ENCODE results near the gene GLRA3. TPM values are rescaled to one million over a fixed set of nuclear protein-coding genes. Genes with fewer than 3 reads are reported as not detected.

The GLRA3 gene
- total and polyA plus RNA-seq, 2 of the 8 experiments (the other 6 are each of a cell fraction or from before 2014, with no cell fraction given), result 0.02 TPM; not detected in 1

GRCh38 chr4:174775366-174775765, 53.7 kb downstream of the GLRA3 start:
- H3K56ac ChIP-seq (replicated peaks; ENCODE audit: insufficient read length, low read depth, low read length), result no peak overlapping the region
- no peak overlapping the region for H4K91ac ChIP-seq (replicated peaks; ENCODE audit: insufficient read length, low read length)
- no peak overlapping the region for H2BK15ac ChIP-seq (ENCODE audit: low read length)
- no peak overlapping the region for H2BK120ac ChIP-seq (replicated peaks; ENCODE audit: low read depth, low read length)
- ChIA-PET CTCF (ENCODE audit: partially characterized antibody) (interaction anchor here (0.7 kb wide), 1 partner anchor 104 kb away, joined by 3 read pairs; no protein-coding TSS in a partner anchor), POLR2A (ENCODE audit: partially characterized antibody) (interaction anchor here (1.0 kb wide), 1 partner anchor 8 kb away, joined by 3 read pairs; no protein-coding TSS in a partner anchor)
- no peaks in the 10 kb centered on the region for H3K9me3 ChIP-seq (ENCODE audit: insufficient read depth in 2 of 2, low read depth in 1 of 2, low read length in 1 of 2)
- no peak overlapping the region for H3K14ac ChIP-seq (ENCODE audit: insufficient read length)
- no peak overlapping the region for H4K8ac ChIP-seq (ENCODE audit: extremely low read depth, insufficient read depth, low read length)
- no peak overlapping the region for H3K23ac ChIP-seq (ENCODE audit: insufficient read length)
- no peaks in the 10 kb centered on the region for H3K23me2 ChIP-seq (ENCODE audit: low read depth, low read length)
- no peaks in the 10 kb centered on the region for H3K79me2 ChIP-seq (ENCODE audit: control insufficient read depth in 1 of 2, insufficient read depth in 2 of 2, low read length in 2 of 2)
- DNase-seq (ENCODE audit: low read depth in 1 of 2, low spot score in 2 of 2), result no peak
- no peak overlapping the region for H3K4me2 ChIP-seq (ENCODE audit: insufficient read depth in 1 of 2, low read depth in 2 of 2, low read length in 2 of 2)
- no peak overlapping the region for H3K18ac ChIP-seq (ENCODE audit: extremely low read depth, low read length)
- H3K27me3 ChIP-seq (replicated peaks in 1 of 4; ENCODE audit: control insufficient read depth in 3 of 4, extremely low read depth in 1 of 4, insufficient read depth in 3 of 4, low read length in 3 of 4), result no peaks in the 10 kb centered on the region
- H3K79me1 ChIP-seq (ENCODE audit: low read depth, low read length), result no peaks in the 10 kb centered on the region
- H3K9ac ChIP-seq (replicated peaks in 1 of 4; ENCODE audit: extremely low read depth in 1 of 4, low read depth in 3 of 4, low read length in 3 of 4), result no peak overlapping the region
- no peaks in the 10 kb centered on the region for H4K20me1 ChIP-seq (replicated peaks in 1 of 2; ENCODE audit: control insufficient read depth in 1 of 2, insufficient read depth in 2 of 2, low read length in 2 of 2)
- no peak overlapping the region for H2AK5ac ChIP-seq (ENCODE audit: low read depth, low read length)
- no peak for FAIRE-seq
- no peak overlapping the region for H3K4me3 ChIP-seq (ENCODE audit: extremely low read depth in 1 of 4, insufficient read depth in 2 of 4, low read depth in 3 of 4, low read length in 4 of 4)
- no peak overlapping the region for H2BK20ac ChIP-seq (ENCODE audit: low read length)
- H4K5ac ChIP-seq (ENCODE audit: insufficient read length, low read depth, low read length), result no peak overlapping the region
- no peak overlapping the region for H2BK12ac ChIP-seq (ENCODE audit: low read depth, low read length)
- no peak overlapping the region for H2BK5ac ChIP-seq (ENCODE audit: low read depth, low read length)
- no peaks in the 10 kb centered on the region for H3K36me3 ChIP-seq (ENCODE audit: control insufficient read depth in 2 of 4, insufficient read depth in 4 of 4, low read length in 3 of 4)
- H3K27ac ChIP-seq (ENCODE audit: low read depth, low read length), result no peak overlapping the region
- H3K4me1 ChIP-seq (replicated peaks in 1 of 4; ENCODE audit: control insufficient read depth in 3 of 4, insufficient read depth in 4 of 4, low read length in 3 of 4), result no peaks in the 10 kb centered on the region
- H2AFZ ChIP-seq (ENCODE audit: low read length), result no peak overlapping the region
- 0% methylated on average over 1 of the region's 1 CpG; no CpG with 5 or more reads in 1 of the 2 experiments for WGBS, 2 experiments (ENCODE audit: extremely low coverage in 1 of 2, insufficient coverage in 1 of 2, insufficient read length in 1 of 2, insufficient replicate concordance in 2 of 2, low coverage in 1 of 2, low lambda C conversion rate in 2 of 2, missing lambda C conversion rate in 1 of 2)
- no peak overlapping the region for H3K4ac ChIP-seq (replicated peaks; ENCODE audit: insufficient read length, low read depth, low read length)

Data from H1 (cell line).